Breast epithelium (tissue), 4 donors: ENCODE results near the gene PPP1R1A. TPM values are rescaled to one million over a fixed set of nuclear protein-coding genes. Genes with fewer than 3 reads are reported as not detected.

Source experiments
- DNase-seq, 2 donors: peaks; one replicate each; pipeline ENCODE4 v3.0.0-alpha.2; 2019; ENCODE audit warnings: low spot score in 2 of 2
- H3K27ac ChIP-seq, 2 donors: fragments of 200-600 bp; sonication (generic) in 1 of 2; one replicate each; pipeline ENCODE4 v1.5.1; 2016 to 2019; ENCODE audit warnings: mild to moderate bottlenecking in 1 of 2
- H3K27me3 ChIP-seq, 2 donors: fragments of 200-600 bp; sonication (generic) in 1 of 2; one replicate each; pipeline versions ENCODE4 v1.5.1 to v1.6.0; 2017 to 2019; ENCODE audit warnings: control low read depth in 1 of 2, mild to moderate bottlenecking in 1 of 2
- H3K36me3 ChIP-seq: fragments of 200-600 bp; one replicate; pipeline ENCODE4 v1.5.1; 2019
- H3K4me1 ChIP-seq, 2 donors: fragments of 200-600 bp; sonication (generic); one replicate each; pipeline ENCODE4 v1.5.1; 2016 to 2019; ENCODE audit warnings: control low read depth in 1 of 2
- H3K4me3 ChIP-seq, 3 donors: fragments of 200-600 bp; sonication (generic); 1 replicate in 2 of 3; 2 replicates in 1 of 3; pipeline ENCODE4 v1.5.1; 2016 to 2019; ENCODE audit warnings: mild to moderate bottlenecking in 3 of 3, moderate library complexity in 2 of 3
- H3K9me3 ChIP-seq, 2 donors: fragments of 200-600 bp; sonication (generic) in 1 of 2; one replicate each; pipeline ENCODE4 v1.5.1; 2016 to 2019; ENCODE audit warnings: control low read depth in 1 of 2
- CTCF ChIP-seq, 3 donors: fragments of 450-650 bp; IDR thresholded peaks; one replicate each; pipeline ENCODE4 v1.5.1; 2016 to 2017; ENCODE audit warnings: antibody characterized with exemption in 3 of 3, mild to moderate bottlenecking in 3 of 3, moderate library complexity in 3 of 3
- POLR2A ChIP-seq: fragments of 450-650 bp; IDR thresholded peaks from one replicate; pipeline ENCODE4 v1.6.1; 2016; ENCODE audit warnings: antibody characterized with exemption, mild to moderate bottlenecking, moderate library complexity
- POLR2AphosphoS5 ChIP-seq, 3 donors: sonication (generic); formaldehyde crosslinking; IDR thresholded peaks; one replicate each; pipeline ENCODE4 v1.6.1; 2017; ENCODE audit warnings: antibody characterized with exemption in 3 of 3
- intact Hi-C: fragments of 100-400 bp; cut with DNase I; formaldehyde crosslinking; loops from one replicate; pipeline ENCODE4 v1.15.1; 2023; ENCODE audit warnings: low total_unique reads
- total RNA-seq, 3 donors: library from RNA; depleted of rRNA; stranded (reverse); fragments of >200 nt; gene quantifications; one replicate each; pipeline ENCODE4 v1.1.0, GENCODE V29; 2016

PPP1R1A gene
- total RNA-seq, 3 donors from 2014 or later: 21.6 to 316 (median 29.7) TPM

- H3K27me3 ChIP-seq: no peaks in the 10 kb centered on the region
- no peak overlapping the region for H3K27ac ChIP-seq
- intact Hi-C loops: no loop called here
- no peaks in the 10 kb centered on the region for H3K9me3 ChIP-seq
- no peaks in the 10 kb centered on the region for H3K36me3 ChIP-seq
- no peak overlapping the region for H3K4me3 ChIP-seq
- no peaks in the 10 kb centered on the region for H3K4me1 ChIP-seq
- DNase-seq: no peak
- no peak for TF ChIP-seq POLR2AphosphoS5 (IDR thresholded peaks at IDR 0.05)
- TF ChIP-seq CTCF (IDR thresholded peaks at IDR 0.05): no peak
- no peak for TF ChIP-seq POLR2A
These were observed 46.6 kb downstream of the PPP1R1A start for GRCh38 chr12:54541751-54542290.

- Histone ChIP-seq H3K9me3 (no peaks in the 10 kb centered on the region), H3K27me3 (no peaks in the 10 kb centered on the region), H3K4me3 (no peak overlapping the region), H3K27ac (no peak overlapping the region), H3K36me3 (no peaks in the 10 kb centered on the region), H3K4me1 (no peaks in the 10 kb centered on the region)
- no peak for DNase-seq
- TF ChIP-seq POLR2AphosphoS5 (IDR thresholded peaks at IDR 0.05): no peak
- intact Hi-C loops: no loop called here
These were observed 50.2 kb downstream of the PPP1R1A start for GRCh38 chr12:54538136-54538700.

GRCh38 chr12:54535474-54535873, 53.0 kb downstream of the PPP1R1A start:
- Histone ChIP-seq H3K4me1 (no peaks in the 10 kb centered on the region), H3K36me3 (no peaks in the 10 kb centered on the region), H3K27ac (no peak overlapping the region), H3K4me3 (no peak overlapping the region), H3K9me3 (no peaks in the 10 kb centered on the region), H3K27me3 (no peaks in the 10 kb centered on the region)
- DNase-seq: no peak
- TF ChIP-seq POLR2AphosphoS5 (IDR thresholded peaks at IDR 0.05): no peak
- TF ChIP-seq POLR2A: no peak
- no peak for TF ChIP-seq CTCF (IDR thresholded peaks at IDR 0.05)
- intact Hi-C loops: no loop called here

GRCh38 chr12:54529581-54529980, 58.9 kb downstream of the PPP1R1A start:
- no peaks in the 10 kb centered on the region for H3K9me3 ChIP-seq
- no peaks in the 10 kb centered on the region for H3K4me1 ChIP-seq
- intact Hi-C loops: loop anchor here (5.0 kb wide), 1 partner anchor 677 kb away; no protein-coding TSS in a partner anchor
- H3K27ac ChIP-seq: no peak overlapping the region
- no peak overlapping the region for H3K4me3 ChIP-seq
- TF ChIP-seq POLR2A: no peak
- no peak for TF ChIP-seq CTCF (IDR thresholded peaks at IDR 0.05)
- TF ChIP-seq POLR2AphosphoS5 (IDR thresholded peaks at IDR 0.05): no peak
- no peak for DNase-seq
- H3K36me3 ChIP-seq: no peaks in the 10 kb centered on the region
- H3K27me3 ChIP-seq: no peaks in the 10 kb centered on the region

Other genes with a start within 250 kb of the PPP1R1A start
- gene GPR84, start 224.2 kb downstream of the PPP1R1A start, total RNA-seq: under 1 TPM in 1 of 3 donors, not detected in 2; 0.44 TPM
- gene ZNF385A, start 203.9 kb downstream of the PPP1R1A start, total RNA-seq: 10 to 100 TPM in 2 of 3 donors, 1 to 10 TPM in 1; 8.9 to 18.4 (median 10.5) TPM
- 100 to 1,000 TPM in 1 of 3 donors, 10 to 100 TPM in 2; 30.4 to 135 (median 81.9) TPM for gene ITGA5, start 169.4 kb downstream of the PPP1R1A start, total RNA-seq
- gene GTSF1, start 115.1 kb downstream of the PPP1R1A start, total RNA-seq: 1 to 10 TPM in 1 of 3 donors, under 1 TPM in 1, not detected in 1; 0.96 to 1.3 TPM
- gene NCKAP1L, start 90.9 kb downstream of the PPP1R1A start, total RNA-seq: 10 to 100 TPM; 12.5 to 40.5 (median 15.7) TPM
- gene PDE1B, start 39.1 kb downstream of the PPP1R1A start, total RNA-seq: 10 to 100 TPM in 2 of 3 donors, 1 to 10 TPM in 1; 6.3 to 34.7 (median 13.8) TPM
- gene LACRT, start 46.2 kb upstream of the PPP1R1A start, total RNA-seq: not detected
- not detected for gene DCD, start 59.7 kb upstream of the PPP1R1A start, total RNA-seq